WTC11 (cell line): ENCODE results near the gene ST6GALNAC3. TPM values are rescaled to one million over a fixed set of nuclear protein-coding genes. Genes with fewer than 3 reads are reported as not detected.

Experiments used
- ATAC-seq: fragments of 200-7000 bp; cut with Tn5 transposase; 2 replicates; pipeline ENCODE4 v1.10.0; 2021; ENCODE audit warnings: mild to moderate bottlenecking, moderate library complexity
- CTCF ChIA-PET: fragments of 300-600 bp; sonication (Branson Sonifier 250); formaldehyde crosslinking; loops from one replicate; lab custom pipeline; 2021; ENCODE audit warnings: antibody characterized with exemption; lab: Charles Lee
- POLR2A ChIA-PET: fragments of 350-600 bp; sonication (Branson Sonifier 250); formaldehyde crosslinking; loops from one replicate; lab custom pipeline; 2021; ENCODE audit warnings: antibody characterized with exemption; lab: Charles Lee
- DNase-seq: peaks from one replicate; pipeline ENCODE4 v3.0.0; 2021; ENCODE audit warnings: low spot score
- H3K27ac Mint-ChIP-seq: 2 replicates; pipeline ENCODE4 v1.8.0; 2021; ENCODE audit warnings: mixed read lengths
- H3K27me3 Mint-ChIP-seq: 2 replicates; pipeline ENCODE4 v1.8.0; 2021; ENCODE audit warnings: low read depth, mild to moderate bottlenecking, moderate library complexity, mixed read lengths
- H3K36me3 Mint-ChIP-seq: 2 replicates; pipeline ENCODE4 v1.8.0; 2021; ENCODE audit warnings: mixed read lengths
- H3K4me1 Mint-ChIP-seq: 2 replicates; pipeline ENCODE4 v1.8.0; 2022; ENCODE audit warnings: mixed read lengths
- H3K4me3 Mint-ChIP-seq: 2 replicates; pipeline ENCODE4 v1.8.0; 2021; ENCODE audit warnings: mild to moderate bottlenecking, moderate library complexity, mixed read lengths
- H3K9me3 Mint-ChIP-seq: 2 replicates; pipeline ENCODE4 v1.8.0; 2021; ENCODE audit warnings: mixed read lengths
- AR ChIP-seq: fragments of 250-450 bp; sonication (Bioruptor Pico); IDR thresholded peaks from 2 replicates; pipeline ENCODE4 v1.9.0; 2021; ENCODE audit warnings: mild to moderate bottlenecking
- ATF3 ChIP-seq: sonication (generic); formaldehyde crosslinking; conservative IDR thresholded peaks from 2 replicates; pipeline ENCODE4 v1.8.1; 2022; ENCODE audit warnings: mild to moderate bottlenecking, missing genetic modification reagents
- CTCF ChIP-seq: fragments of 200-600 bp; IDR thresholded peaks from 2 replicates; pipeline ENCODE4 v1.8.0; 2022; ENCODE audit warnings: antibody characterized with exemption
- E2F4 ChIP-seq: sonication (generic); formaldehyde crosslinking; IDR thresholded peaks from 2 replicates; pipeline ENCODE4 v1.8.1; 2022; ENCODE audit warnings: low read depth, mild to moderate bottlenecking, moderate library complexity, missing genetic modification reagents, borderline replicate concordance
- EMX1 ChIP-seq: fragments of 250-450 bp; sonication (Bioruptor Pico); IDR thresholded peaks from 2 replicates; pipeline ENCODE4 v1.8.0; 2021; ENCODE audit warnings: mild to moderate bottlenecking
- FOXP1 ChIP-seq: sonication (generic); formaldehyde crosslinking; IDR thresholded peaks from 2 replicates; pipeline ENCODE4 v1.8.0; 2022; ENCODE audit warnings: missing genetic modification reagents, mild to moderate bottlenecking, moderate library complexity, borderline replicate concordance
- GRHL2 ChIP-seq: fragments of 250-450 bp; sonication (Bioruptor Pico); IDR thresholded peaks from 2 replicates; pipeline ENCODE4 v1.8.0; 2022; ENCODE audit warnings: mild to moderate bottlenecking, moderate library complexity; ENCODE audit not compliant: insufficient replicate concordance, severe bottlenecking
- GTF2I ChIP-seq: fragments of 250-450 bp; sonication (Bioruptor Pico); conservative IDR thresholded peaks from 2 replicates; pipeline ENCODE4 v1.4.0; 2021; ENCODE audit warnings: mild to moderate bottlenecking
- IRF1 ChIP-seq: sonication (generic); formaldehyde crosslinking; IDR thresholded peaks from 2 replicates; pipeline ENCODE4 v1.8.0; 2023; ENCODE audit warnings: missing genetic modification reagents
- JAZF1 ChIP-seq: fragments of 250-450 bp; sonication (Bioruptor Pico); IDR thresholded peaks from 2 replicates; pipeline ENCODE4 v1.9.0; 2021; ENCODE audit warnings: moderate library complexity, mild to moderate bottlenecking, inconsistent platforms
- MYBL2 ChIP-seq: sonication (generic); formaldehyde crosslinking; IDR thresholded peaks from 2 replicates; pipeline ENCODE4 v1.8.1; 2023; ENCODE audit warnings: mild to moderate bottlenecking, moderate library complexity, missing genetic modification reagents
- NFATC4 ChIP-seq: fragments of 250-450 bp; sonication (Bioruptor Pico); IDR thresholded peaks from 2 replicates; pipeline ENCODE4 v1.9.0; 2021; ENCODE audit warnings: mild to moderate bottlenecking
- PRDM15 ChIP-seq: sonication (generic); formaldehyde crosslinking; IDR thresholded peaks from 2 replicates; pipeline ENCODE4 v1.8.0; 2022; ENCODE audit warnings: missing genetic modification reagents
- STAT6 ChIP-seq: sonication (generic); formaldehyde crosslinking; conservative IDR thresholded peaks from 2 replicates; pipeline ENCODE4 v1.8.1; 2023; ENCODE audit warnings: mild to moderate bottlenecking, low read depth, missing genetic modification reagents, moderate library complexity
- USF2 ChIP-seq: sonication (generic); formaldehyde crosslinking; IDR thresholded peaks from 2 replicates; pipeline ENCODE4 v1.8.1; 2023; ENCODE audit warnings: mild to moderate bottlenecking, missing genetic modification reagents, moderate library complexity
- ZNF219 ChIP-seq: sonication (generic); formaldehyde crosslinking; IDR thresholded peaks from 2 replicates; pipeline ENCODE4 v1.8.0; 2023; ENCODE audit warnings: missing genetic modification reagents, mild to moderate bottlenecking, borderline replicate concordance
- ZNF416 ChIP-seq: fragments of 250-450 bp; sonication (Bioruptor Pico); IDR thresholded peaks from 2 replicates; pipeline ENCODE4 v1.9.0; 2021; ENCODE audit warnings: mild to moderate bottlenecking, inconsistent platforms
- ZNF671 ChIP-seq: fragments of 250-450 bp; sonication (Bioruptor Pico); IDR thresholded peaks from 2 replicates; pipeline ENCODE4 v1.8.0; 2021; ENCODE audit warnings: mild to moderate bottlenecking
- ZSCAN18 ChIP-seq: fragments of 250-450 bp; sonication (Bioruptor Pico); IDR thresholded peaks from 2 replicates; pipeline ENCODE4 v2.1.2; 2022; ENCODE audit warnings: mild to moderate bottlenecking, moderate library complexity
- total RNA-seq: library from RNA; stranded (reverse); gene quantifications from 3 replicates; pipeline ENCODE4 v1.2.3, GENCODE V29; 2021

Gene ST6GALNAC3
- total RNA-seq, 1 experiment from 2014 or later = 11.9 TPM

- TF ChIP-seq STAT6 (CRISPR knock-in tag) = no peak
- TF ChIP-seq GTF2I = no peak
- TF ChIP-seq E2F4 (CRISPR knock-in tag) = no peak
- TF ChIP-seq USF2 (CRISPR knock-in tag) = no peak
- no peak for TF ChIP-seq PRDM15 (CRISPR knock-in tag)
Measured at GRCh38 chr1:76027341-76027740, 47.2 kb upstream of the ST6GALNAC3 start (continued).

GRCh38 chr1:76029331-76029730 lies 45.2 kb upstream of the ST6GALNAC3 start:
- Mint-ChIP-seq H3K36me3 (no peaks in the 10 kb centered on the region), H3K4me1 (peaks cover 4% of the 10 kb centered on the region; the same call in 1 of the 2 replicates), H3K27ac (no peak overlapping the region), H3K9me3 (no peaks in the 10 kb centered on the region), H3K4me3 (no peak overlapping the region), H3K27me3 (no peaks in the 10 kb centered on the region)
- ChIA-PET CTCF (no interaction called here), POLR2A (no interaction called here)
- ATAC-seq = no peak
- no peak for DNase-seq
- TF ChIP-seq ZNF671 (no peak), ZNF416 (CRISPR knock-in tag) (no peak), FOXP1 (no peak), JAZF1 (CRISPR knock-in tag) (no peak), MYBL2 (CRISPR knock-in tag) (no peak), ZSCAN18 (CRISPR knock-in tag) (no peak), GTF2I (no peak), ZNF219 (no peak), EMX1 (CRISPR knock-in tag) (no peak), ATF3 (no peak), IRF1 (CRISPR knock-in tag) (no peak), E2F4 (CRISPR knock-in tag) (no peak), AR (CRISPR knock-in tag) (no peak), GRHL2 (CRISPR knock-in tag) (no peak), CTCF (no peak), NFATC4 (no peak)
